ENCODE results near the gene SLC1A1.

SLC1A1 gene

GRCh38 chr9:4622016-4622415 lies 131.7 kb downstream of the SLC1A1 start:
- no peak for DNase-seq

GRCh38 chr9:4630836-4631235 lies 140.6 kb downstream of the SLC1A1 start:
- no peak for DNase-seq

All from NCI-H2171 treated with DMSO at 0.1 percent for 48 hours (cell line).